ENCODE measurements around the gene LRSAM1. TPM values are rescaled to one million over a fixed set of nuclear protein-coding genes. Genes with fewer than 3 reads are reported as not detected.
A peak's percentile ranks its signal among the peaks of the same experiment; 100 is the strongest.

Gene LRSAM1
- total RNA-seq, 1 donor from 2014 or later = 14.8 TPM

DNA sequence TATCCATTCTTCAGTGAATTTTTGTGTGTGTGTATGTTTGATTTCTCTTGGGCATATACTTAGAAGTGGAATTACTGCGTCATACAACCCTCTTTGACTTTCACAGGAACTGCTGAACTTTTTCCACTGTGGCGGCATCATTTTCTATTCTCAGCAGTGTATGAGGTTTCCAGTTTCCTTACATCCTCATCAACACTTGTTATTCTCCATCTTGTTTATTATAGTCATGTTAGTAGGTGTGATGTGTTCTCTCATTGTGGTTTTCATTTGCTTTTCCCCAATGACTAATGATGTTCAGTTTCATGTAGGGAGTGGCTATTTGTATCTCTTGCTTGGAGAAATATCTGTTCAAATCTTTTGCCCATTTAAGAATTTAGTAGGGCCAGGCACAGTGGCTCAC is 24.6 kb upstream of the LRSAM1 start:
- no peak for DNase-seq

DNA sequence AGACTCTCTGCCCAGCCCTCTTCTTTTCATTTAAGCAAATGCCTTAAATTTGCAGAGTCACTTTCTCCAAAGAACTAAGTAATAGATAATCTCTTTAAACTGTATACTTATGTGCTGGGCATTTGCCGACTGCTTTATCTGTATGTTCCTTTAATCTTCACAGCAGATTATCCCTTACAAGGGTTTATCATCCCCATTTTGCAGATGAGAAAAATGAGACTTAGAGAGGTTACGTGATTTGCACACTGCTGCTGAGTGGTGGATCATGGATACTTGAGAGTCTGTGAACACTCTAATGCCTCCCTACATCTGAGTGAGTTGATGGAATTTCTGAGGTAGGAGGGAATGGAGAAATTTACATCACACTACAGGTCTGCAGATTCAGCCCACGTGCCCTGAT is 23.0 kb upstream of the LRSAM1 start:
- no peak for DNase-seq

DNA sequence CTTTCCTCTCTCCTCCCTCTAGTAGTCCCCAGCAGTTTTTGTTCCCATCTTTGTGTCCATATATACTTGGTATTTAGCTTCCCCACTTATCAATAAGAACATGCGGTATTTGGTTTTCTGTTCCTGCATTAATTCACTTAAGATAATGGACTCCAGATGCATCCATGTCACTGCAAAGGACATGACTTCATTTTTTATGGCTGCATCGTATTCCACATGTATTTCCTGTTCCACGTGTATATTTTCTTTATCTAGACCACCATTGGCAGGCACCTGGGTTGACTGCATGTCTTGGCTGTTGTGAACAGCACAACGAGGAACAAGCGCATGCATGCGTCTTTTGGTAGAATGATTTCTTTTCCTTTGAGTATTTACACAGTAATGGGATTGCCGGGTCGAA is 20.9 kb upstream of the LRSAM1 start:
- no peak for DNase-seq

DNA sequence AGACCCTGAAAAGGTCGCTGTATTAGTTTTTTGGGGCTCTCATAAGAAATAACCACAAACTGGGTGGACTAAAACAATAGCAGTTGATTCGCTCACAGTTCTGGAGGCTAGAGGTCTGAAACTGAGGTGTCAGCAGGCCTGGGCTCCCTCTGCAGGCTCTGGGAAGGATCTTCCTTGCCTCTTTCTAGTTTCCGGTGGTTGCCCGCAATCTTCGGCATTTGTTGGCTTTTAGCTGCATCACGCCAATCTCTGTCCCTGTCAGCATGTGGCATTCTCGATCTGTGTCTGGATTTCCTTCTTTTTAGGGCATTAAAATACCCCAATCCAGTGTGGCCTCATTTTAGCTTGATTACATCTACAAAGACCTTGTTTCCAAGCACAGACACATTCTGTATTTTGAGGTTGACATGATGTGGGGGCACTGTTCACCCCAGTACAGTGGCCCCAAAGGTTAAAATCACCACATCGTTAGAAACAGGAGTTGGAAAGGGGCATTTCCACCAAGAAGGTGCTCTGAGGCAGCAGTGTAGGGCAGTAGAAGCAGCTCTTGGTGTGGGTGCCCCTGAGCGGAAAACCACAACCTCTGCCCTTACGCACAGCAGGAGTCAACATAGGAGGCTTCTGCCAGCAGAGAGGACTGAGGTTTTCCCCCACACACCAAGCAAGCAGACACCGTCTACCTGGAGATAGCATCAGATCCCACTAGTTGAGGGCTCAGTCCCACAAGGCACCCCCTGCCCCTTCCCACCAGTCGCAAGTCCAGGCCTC is 13.6 kb upstream of the LRSAM1 start:
- no peak for DNase-seq

DNA sequence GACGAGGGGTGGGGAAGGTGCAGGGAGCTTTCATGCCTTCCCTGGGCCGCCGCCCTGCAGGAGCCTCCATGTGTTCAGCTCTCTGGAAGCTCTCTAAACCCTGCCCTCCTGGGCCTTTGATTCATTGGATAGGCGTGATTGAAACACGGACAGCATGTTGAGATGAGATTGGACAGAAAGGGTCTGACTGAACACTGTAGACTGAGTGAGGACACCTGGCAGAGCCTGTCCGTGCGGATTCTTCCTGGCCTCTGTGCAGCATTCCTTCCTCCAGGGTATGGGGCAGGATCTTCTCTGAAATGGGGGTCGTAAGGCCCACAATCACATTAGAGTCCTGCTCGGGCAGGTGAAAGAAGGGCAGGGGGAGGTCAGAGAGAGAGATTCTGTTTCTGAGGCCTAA is 12.9 kb upstream of the LRSAM1 start:
- no peak for DNase-seq

DNA sequence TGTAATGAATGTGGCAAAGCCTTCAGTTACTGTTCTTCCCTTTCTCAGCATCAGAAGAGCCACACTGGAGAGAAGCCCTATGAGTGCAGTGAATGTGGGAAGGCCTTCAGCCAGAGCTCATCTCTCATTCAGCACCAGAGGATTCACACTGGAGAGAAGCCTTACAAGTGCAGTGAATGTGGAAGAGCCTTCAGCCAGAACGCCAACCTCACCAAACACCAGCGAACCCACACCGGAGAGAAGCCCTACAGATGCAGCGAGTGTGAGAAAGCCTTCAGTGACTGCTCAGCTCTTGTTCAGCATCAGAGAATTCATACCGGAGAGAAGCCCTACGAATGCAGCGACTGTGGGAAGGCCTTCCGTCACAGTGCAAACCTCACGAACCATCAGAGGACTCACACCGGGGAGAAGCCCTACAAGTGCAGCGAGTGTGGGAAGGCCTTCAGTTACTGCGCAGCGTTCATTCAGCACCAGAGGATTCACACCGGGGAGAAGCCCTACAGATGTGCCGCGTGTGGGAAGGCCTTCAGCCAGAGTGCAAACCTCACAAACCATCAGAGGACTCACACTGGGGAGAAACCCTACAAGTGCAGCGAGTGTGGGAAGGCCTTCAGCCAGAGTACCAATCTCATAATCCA is 6.9 kb upstream of the LRSAM1 start:
- DNase-seq = no peak

DNA sequence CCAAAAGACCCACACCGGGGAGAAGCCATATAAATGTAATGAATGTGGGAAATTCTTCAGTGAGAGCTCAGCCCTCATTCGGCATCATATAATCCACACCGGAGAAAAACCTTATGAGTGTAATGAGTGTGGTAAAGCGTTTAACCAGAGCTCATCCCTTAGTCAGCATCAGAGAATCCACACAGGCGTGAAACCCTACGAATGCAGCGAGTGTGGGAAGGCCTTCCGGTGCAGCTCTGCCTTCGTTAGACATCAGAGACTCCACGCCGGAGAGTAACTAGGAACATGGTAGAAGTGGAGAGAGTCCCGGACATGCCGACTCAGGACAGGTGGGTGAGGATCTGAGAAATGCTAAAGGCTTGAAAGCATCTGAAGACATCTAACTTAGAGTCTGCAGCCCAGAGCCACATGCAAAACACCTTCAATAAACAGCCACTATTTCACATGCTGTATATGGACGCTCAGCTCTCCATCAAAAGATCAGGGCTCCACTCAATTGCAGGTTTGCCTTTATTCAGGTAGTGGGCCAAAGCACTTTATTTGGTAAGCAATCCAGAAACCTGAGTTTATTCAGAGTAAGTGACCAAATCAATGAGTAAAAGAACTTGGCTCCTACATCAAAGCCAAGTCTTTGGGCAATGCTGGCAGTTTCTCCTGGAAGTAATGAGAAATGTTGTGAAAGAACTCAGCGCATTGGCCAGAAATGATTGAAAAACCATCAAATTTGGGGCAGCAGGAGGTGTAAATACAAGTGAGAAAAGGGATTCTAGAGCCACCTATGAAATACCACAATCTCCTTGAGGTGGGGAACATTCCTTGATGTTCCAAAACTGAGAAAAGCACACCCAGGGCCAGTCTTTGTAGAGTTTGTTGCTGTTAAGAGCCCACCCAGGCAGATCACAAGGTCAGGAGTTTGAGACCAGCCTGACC is 6.1 kb upstream of the LRSAM1 start:
- no peak for DNase-seq

DNA sequence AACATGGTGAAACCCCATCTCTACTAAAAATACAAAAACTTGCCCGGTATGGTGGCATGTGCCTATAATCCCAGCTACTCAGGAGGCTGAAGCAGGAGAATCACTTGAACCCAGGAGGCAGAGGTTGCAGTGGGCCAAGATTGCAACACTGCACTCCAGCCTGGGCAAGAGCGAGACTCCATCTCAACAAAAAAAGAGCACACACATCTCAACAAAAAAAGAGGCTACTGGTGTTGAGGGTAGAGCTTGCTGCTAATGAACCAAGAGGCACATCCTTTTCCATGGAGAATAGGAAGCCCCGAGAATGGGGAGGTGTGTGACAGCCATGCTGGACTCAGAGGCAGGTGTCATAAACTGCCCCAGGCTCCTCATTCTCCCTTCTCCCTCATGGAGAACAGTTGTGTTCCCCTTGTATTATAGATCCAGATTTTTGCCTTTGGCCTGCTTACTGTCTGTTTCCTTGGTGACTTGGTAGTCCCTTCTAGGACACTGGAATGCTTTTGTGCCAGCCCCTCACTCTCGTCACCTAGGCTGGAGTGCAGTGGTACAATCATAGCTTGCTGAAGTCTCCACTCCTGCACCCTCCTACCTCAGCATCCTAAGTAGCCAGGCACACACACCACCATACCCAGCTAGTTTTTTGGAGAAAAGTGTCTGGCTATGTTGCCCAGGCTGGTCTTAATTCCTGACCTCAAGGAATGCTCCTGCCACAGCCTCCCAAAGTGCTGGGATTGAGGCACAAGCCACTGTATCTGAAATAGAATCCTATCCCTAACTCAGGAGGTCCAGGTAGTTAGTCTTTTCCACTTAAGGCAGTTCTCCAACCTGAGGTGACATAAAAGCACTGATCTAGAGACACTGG is 5.2 kb upstream of the LRSAM1 start:
- no peak for DNase-seq

DNA sequence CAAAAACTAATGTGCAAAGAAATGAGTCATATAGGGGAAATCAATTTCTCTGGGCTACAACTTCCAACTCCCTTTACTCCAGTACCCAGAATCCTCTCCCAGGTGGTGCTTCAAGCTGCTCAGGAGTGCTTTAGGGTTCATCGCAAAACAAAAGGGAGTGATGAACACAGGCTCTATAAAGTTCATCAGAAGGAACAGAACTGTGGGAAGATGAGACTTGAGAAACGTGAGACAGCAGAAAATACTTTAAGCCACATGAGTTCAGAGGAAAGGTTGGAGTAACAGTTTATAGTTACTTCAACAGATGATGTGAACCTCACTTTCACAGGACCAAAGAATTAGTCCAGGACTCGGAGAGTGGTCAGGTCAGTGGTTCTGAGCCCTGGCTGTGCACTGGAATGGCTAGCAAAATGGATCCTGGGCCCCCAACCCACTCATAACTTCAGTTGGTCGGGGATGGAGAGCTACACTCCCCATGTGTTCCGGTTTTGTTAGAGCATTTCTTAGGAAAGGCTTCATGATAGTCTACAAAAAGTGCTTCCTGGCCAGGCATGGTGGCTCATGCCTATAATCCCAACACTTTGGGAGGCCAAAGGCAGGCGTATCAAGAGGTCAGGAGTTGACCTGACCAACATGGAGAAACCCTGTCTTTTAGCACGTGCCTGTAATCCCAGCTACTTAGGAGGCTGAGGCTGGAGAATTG is 4.4 kb upstream of the LRSAM1 start:
- no peak for DNase-seq

DNA sequence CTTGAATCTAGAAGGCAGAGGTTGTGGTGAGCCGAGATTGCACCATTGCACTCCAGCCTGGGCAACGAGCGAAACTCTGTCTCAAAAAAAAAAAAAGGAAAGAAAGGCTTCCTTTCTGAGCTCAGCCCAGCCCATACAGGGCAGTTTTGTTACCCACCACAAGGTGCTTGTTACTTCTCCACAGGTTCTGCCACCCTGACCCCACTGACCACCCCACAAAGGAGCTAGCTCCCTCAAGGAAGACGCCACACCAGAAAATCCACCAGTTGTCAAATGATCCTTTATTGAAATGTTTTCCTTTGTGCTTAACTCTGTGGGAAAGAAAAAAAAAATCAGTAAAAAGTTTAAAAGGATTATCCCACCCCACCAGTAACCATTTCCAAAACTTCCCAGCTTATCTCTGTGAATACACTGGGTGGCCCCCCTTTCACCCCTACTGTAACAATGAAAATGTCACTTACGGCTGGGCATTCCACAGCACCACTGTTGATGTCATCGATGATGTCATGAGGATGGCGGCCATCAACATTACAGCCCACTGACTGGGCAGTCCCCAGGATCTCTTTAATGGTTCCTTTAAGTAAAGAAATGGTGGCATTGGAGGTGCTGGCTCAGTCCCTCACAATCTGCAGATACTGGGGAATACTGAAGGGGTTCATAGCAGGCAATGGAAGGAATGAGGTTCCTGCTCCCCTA is 3.7 kb upstream of the LRSAM1 start:
- no peak for DNase-seq

DNA sequence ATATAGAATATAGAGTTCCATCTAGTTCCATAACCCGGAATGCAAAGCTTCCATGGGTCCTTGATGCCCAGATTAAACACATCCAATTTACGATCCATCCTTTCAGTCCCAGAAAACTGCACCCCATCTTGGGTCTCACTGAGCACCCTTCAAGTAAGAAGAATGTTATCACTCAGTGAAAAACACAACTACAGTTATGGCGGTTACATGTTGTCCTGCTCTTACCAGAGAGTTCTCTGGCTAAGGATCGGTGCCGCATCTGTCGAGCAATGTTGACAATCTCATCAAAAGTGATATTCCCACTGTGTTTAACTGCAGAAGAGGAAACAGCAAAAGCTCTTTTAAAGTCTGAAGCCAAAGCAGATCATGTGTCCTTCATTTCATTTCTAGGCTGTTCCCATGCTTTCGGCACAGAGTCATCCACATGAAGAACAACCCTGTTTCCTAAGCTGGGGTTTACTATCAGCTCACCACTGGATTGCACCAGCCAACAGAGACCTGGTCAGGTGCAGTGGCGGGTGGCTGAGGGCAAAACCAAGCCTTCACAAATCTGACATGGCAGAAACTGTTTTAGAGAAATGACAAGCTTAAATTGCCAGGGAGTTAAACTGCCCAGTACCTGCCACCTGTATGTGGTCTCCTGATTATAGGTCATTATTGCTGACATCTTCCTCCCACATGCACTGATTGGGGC is 3.1 kb upstream of the LRSAM1 start:
- DNase-seq = no peak

DNA sequence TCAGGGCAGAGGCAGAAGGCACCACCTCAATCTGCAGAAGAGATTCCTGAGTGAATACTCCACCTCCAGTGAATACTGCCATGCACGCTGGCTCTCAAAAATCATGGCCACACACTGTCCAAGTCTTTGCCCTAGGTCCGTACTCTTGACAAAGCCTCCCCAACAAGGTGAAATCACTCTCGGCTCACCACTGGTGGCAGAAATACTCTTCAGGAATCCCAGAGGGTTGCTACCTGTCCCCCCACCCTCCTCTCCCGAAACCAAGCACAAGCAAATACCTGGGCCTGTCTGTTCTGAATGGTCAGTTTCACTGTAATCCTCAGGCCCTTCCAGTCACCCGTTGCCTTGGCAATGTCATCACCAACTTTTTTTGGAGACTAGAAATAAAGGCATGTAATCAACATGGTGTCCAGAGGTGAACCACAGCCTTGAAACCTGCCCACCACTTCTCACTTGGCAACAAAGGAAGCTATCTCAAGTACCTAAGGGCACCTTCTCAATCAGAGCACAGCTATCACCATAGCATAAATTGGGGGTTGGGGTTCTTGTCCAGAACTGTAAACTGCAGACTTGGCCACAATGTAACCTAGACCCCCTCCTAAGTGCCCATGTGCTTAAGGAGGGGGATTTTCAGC is 1.9 kb upstream of the LRSAM1 start:
- DNase-seq = no peak

DNA sequence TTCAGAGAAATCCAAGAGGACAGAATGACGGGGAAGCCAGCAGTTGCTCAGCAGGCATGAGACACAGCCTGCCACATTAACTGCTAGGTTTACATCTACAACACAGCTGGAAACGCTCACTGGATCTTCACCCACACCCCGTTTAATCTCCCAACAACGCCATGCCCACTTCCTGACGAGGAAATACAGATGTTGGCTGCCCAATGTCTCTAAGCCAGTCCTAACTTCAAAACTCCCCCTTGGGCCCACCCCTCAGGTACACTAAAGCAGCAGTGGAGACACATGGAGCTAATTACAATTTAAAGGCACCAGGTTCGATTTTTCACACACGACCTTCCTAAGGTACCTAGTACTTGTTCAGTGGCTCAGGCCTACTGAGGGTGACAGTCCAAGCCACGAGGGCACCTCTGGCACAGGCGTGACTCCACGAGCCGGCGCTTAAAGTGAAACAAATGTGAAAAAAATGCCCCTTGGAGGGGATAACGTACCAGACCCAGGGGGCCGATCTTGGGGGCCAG is 1.0 kb upstream of the LRSAM1 start:
- DNase-seq = no peak

DNA sequence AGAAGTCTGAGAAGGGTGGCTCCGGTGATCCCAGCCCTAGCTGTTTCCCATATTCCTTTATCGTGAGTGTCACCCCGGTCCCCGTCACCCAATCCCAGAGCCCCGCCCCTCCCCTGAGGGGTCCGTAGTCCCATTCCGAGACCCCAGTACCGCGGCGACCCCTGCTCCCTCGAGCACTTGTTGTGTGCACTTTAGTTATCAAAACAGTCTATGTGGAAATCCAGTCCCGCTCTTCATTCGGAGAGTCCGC is 223 bp downstream of the LRSAM1 start:
- no peak for DNase-seq

DNA sequence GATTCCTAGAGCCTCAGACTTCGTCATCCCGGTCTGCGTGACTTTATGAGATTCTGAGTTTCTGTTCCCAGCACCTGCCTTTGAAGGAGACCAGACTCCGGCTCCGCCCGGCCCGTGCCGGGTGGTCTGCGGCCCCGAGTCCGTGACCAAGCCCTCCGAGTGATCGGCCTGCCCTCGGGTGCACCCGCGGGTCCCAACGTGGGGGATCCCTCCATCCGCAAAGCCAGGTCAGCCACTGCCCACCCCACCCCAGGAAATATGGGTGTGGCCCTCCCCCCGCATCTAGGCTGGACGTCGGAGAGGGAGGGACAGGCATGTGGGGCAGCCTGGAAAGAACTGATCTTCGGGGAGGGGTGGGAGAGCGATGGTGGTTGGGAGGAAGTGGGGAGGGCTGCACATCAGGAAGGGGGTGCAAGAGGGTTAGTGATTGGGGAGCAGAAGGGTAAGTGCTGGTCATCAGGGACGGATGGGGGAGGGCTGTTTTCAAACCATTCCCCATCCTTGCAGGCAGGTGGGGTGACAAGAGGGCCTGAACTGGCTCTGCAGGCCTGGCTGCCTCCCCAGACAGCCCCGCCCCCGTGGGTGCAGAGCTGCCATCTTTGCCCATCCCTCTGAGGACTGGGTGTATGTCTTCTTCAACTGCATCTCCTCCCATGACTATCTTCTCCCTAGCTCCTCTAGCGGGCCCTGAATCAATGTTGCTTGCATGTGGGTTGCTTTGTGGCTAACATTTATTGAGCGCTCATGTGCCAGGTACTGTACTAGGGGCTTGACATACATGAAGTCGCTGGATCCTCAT is 747 bp downstream of the LRSAM1 start:
- peak; percentile 43 for DNase-seq

DNA sequence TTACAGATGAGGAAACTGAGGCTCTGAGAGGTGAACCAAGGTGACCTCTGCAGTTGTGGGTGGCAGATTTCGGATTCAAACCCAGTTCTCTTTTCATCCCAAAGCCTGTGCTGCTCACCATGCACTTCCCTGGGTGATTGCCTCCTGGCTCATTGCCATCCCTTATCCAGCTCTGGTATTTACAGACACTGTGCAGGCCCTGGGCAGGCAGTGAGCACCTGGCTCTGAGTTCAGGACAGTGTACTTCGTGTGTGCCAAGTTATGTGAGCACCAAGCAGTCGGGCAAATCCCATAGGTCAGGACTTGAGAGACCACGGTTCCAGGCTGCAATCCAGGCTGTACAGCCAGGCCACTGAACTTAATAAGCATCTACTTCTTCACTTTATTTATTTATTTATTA is 1.4 kb downstream of the LRSAM1 start:
- DNase-seq = no peak

DNA sequence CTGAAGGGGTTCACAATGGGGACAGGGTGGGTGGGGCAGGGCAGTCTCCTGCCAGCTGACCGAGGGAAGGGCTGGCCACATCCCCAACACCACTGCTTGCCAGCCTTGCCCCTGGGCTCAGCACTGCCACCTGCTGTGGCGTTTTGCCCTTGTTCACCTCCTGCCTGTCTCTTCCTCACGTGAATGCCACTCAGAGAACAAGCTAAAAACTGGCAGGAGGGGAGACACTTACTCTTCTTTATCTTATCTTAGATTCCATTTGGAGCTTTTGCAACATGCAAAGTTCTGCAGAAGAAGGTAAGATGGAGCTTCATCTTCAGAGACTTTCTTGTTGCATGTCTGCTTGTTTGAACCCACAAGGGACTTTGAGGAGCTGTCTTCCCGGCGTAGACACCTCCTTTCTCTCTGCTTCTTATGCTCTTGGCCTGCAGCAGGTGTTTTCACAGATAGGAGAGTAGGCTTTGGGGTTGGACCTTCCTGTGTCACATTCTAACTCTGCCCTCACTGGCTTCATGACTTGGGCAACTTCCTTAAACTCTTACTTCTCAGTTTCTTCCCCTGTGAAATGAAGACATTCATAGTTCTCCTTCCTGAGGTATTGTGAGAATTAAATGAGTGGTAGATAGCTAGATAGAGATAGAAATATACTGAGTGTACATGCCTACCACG is 4.1 kb downstream of the LRSAM1 start:
- no peak for DNase-seq

DNA sequence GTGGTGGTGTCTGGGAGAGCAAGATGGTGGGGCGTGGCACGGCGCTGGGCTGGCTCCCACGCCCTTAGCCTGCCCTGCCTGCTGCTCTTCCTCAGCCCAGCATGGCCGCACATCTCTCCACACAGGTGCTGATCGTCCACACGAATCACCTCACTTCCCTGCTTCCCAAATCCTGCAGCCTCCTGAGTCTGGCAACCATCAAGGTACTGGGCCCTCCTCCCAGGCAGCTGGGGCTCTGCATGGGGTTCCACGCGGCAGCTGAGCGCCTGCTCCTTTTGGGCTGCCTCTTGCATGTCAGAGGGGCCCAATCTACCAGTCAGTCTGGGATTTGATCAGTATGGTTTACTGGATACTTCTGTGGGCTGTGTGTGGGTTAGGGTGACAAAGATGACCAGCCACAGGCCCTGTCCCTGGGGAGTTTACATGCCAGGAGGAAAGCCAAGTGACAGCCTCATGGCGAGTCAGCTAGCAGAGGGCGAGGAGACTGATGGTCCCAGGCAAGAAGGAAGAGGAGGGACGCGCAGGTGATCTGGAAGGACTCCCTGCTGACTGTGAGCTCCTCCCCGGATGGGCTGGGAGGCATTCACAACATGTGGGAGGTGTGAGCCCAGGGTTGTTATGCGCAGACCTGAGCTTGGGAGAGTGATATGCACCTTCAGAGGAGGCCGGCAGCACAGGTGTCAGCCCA is 6.0 kb downstream of the LRSAM1 start:
- DNase-seq = no peak
